GM19193 (cell line): ENCODE data around the gene RFX2.

Experiments
- POLR2A ChIP-seq: IDR thresholded peaks from 4 replicates; pipeline ENCODE4 v1.6.1; 2011; ENCODE audit not compliant: insufficient read depth, insufficient read length; ENCODE audit errors: extremely low read depth

The RFX2 gene

DNA sequence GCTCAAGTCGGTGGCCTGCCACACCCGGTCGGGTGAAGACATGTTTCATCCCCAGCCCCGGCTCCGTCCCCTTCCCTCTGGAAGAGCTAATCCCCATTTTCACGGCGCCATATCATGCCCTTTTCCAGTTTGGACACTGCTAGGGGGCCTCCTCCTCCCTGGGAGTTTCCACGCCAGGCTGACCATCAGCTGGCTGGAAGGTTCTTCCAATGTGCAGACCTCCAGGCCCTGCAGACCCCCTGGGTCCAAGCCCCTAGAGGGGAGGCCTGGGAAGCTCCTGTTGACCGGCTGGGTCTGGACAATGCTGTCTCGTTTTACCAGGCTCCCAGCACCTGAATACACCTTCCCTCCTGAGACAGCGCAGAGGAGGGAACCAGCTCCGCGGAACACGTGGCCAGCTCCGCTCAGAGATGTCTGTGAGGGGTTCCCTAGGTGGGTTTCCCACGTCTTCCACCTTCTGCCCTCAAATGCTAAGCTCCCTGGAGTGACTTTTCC lies 87.7 kb downstream of the RFX2 start:
- TF ChIP-seq POLR2A, result no peak

DNA sequence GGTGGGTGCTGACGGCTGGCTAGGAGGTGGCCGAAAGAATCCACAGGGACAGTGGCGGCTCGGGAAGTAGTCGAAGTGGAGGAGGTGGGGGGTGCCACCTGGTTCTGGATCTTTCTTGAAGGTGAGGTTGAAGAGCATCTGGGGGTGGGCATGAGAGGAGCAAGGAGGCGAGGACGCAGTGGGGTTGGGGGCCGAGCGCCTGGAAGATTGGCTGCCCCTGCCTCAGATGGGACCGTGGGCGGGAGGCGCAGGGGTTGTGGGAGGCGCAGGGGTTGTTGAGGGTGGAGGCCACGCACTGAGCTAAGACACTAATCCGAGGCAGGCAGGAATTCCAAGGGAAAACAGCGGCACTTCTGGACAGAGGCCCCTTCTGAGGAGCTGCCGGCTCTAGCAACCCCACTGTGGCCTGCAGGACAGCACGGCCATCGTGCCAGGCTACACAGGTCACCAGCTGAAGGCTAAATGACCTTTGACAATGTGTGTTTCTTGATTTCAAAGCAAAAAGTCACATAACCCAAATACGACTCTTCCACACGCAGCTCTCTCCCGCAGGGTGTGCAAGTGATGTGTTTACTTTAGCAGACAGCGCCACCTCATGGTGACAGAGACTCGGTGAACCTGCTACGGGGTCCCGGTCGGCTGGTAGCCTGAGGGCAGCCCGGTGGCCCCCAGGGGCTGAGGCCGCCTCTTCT lies 88.3 kb downstream of the RFX2 start:
- TF ChIP-seq POLR2A, result no peak

DNA sequence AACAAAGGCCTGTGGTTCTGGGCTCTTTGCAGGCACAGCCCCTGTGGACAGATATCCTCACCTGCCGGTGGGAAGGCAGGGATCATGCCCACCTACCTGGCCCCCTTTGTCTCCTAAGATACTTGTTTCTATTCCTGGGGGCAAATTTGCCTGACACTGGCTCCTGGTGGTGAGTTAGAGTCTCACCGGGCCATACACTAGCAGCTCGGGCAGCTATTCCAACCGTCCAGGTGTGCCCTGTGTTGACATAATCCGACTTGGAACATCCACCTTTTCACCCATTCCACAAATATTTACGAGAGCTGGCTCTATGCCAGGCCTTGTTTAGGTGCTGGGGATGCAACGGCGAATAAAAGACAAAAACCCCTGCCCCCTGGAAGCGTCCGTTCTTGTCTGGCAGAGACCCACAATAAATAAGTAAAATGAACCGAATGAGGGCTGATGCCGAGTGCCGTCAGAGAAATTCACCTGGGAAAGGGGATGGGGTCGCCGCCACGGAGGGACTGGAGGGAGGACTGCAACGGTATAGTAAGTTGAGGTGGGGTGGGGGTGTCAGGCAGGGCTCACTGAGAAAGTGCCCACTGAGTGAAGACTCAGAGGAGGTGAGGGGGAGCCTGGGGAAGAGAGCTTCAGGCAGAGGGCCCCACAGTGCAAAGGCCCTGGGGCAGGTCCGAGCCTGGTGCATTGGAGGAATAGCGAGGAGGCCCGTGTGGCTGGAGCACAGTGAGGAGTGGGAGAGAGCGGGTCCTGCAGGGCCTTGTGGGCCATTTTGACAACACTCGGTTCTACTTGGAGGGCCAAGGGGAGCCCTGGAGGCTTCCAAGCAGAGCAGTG lies 89.1 kb downstream of the RFX2 start:
- TF ChIP-seq POLR2A, result no peak

DNA sequence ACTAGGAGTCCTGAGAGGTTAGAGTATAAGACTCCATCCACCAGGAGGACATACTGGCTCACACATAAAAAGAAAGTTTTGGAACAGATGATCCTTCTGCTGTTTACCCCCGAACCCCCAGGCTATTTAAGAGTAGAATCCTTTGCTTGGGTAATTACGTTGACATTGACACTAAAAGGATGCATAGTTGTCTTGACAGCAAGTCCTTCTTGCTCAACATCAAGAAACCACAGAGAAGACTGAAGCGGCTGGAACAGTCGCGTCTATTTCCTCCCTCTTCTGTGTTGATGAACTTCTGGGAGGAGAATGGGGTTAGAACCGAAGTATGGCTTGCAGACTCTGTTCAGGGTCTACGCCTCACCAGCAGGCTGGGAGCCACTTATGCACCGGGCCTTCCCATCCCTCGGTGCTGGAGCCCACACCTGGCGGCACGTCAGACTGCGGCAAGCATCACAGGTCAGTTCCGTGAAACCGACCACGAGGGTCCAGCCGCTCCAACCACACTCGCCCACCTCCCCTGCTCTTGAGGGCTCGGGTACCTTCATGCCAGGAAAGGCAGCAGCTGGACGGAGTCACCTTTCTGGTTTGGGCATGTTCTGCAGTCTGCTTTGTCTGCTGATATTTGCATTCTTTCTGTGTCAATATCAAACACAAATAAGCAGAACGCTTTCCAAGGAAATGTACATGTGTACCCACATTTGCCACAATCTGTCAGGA lies 90.0 kb downstream of the RFX2 start:
- no peak for TF ChIP-seq POLR2A

DNA sequence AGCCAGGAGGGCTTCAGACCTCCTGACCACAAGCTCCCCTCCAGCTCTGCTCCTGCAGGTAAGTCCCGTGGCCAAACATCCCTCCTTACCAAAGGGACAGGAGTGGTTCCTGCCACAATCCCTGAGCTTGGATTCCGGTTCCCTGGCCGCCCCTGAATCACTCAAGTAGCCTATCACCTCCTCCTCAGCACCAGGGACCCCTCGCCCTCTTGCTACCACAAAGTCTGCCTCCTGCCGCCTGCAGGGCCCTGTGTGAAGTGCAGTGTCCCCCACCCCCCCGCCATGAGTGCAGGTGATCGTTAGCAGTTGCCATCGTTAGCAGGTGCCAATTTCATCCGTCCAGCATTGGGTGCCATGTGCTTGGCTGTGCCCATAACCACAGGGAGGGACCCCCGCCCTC lies 91.5 kb downstream of the RFX2 start:
- TF ChIP-seq POLR2A, result no peak

DNA sequence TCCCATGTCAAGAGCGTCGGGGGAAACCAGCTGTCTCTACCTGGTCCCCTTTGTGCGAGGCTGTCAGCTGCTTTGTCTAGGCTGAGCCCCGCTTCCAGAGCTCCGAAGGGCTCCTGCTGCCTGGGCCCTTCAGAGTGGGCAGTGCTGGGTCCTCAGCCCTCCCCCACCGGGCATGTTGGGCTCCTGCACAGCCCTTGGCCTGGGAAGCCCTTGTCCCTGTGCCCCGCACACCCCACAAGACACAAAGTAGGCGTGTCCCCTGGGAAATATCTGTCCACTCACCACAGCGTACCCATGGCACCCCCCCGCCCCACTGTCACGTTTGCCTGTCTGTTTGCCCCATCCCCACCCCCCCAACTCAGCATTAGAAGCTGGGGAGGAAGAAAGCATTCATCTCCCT lies 92.7 kb downstream of the RFX2 start:
- TF ChIP-seq POLR2A, result no peak

DNA sequence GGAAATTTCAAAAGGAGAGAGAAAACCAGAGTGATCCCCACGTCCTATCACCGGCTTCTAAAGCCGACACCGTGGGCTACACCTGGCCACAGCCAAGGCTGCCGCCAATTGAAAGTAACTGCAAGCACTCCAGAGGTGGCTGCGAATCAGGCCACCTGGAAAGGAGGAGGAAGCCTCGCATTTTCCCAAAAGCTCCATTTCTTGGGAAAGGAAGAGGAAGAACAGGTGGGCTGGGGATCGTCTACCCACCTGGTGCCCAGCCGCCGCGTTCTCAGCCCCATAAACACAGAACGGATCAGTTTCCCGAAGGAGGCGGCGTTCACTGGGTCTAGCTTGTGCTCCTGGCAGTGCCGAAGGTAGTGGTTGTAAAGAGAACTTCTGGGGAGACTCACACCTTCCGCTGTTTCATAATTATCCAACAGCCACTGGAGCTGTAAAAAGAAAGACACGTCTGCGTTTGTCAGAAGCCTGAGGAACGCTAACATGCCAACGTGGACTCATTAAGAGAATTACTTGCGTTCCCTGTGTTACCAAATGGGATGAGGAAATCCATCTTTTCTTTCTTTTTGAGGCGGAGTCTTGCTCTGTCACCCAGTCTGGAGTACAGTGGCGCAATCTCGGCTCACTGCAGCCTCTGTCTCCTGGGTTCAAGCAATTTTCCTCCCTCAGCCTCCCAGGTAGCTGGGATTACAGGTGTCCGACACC lies 94.3 kb downstream of the RFX2 start:
- TF ChIP-seq POLR2A, result no peak

DNA sequence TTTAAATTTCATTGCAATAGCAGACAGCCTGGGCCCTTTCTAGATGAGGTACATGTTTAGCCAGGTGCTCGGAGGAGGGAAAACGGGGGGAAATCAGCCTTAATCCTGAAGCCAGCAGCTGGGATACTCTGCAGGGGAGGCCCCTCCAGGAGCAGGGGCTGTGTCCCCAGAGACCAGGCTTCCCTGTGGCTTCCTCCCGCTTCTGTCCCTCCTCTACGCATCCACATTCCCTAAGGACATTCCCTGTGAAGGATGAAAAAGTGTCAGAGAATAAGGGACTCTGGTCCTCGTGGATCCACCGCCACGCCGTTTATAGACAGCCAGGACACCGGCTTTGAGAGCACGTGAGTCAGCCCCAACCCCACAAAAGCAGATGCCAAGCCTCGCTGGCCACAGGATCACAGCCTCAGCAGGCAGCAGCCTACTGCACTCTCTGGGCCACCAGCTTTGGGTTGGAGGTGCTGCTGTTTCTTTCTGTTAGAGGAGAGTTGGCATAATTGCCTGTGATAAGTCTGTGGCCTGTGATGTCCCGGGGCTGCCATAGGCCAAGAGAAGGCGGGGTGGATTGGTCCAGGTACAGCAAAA lies 95.7 kb downstream of the RFX2 start:
- TF ChIP-seq POLR2A, result no peak

DNA sequence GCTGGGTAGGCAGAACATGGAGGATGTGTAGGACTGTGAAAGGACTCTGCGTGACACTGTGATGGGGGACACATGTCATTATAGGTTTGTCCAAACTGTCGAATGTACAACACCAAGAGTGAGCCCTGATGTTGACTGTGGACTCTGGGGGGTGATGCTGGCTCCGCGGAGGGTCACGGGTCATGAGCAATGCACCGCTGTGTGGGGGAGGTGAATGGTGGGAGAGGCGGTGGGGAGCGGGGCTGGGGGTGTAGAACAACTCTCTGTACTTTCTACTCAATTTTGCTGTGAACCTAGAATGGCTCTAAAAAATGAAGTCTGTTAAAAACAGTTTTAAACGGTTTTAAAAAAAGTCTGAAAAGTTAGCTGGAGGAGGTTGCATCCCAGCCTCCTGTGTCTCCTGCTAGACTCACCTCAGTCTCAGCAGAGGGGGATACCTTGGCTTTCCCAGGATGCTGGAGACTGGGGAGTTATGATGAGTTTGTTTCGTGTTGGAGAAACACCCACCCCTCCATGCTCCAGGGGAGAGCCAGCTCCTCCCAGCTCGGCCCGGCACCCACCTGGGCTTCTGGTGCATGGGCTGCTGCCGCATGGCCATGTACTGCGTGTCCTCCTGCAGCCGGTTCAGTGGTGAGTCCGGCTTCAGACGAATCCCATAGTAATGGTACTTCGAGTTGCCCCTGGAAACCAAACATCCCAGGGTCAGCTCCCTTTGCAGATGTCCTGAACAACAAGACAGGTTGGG lies 97.7 kb downstream of the RFX2 start:
- no peak for TF ChIP-seq POLR2A

DNA sequence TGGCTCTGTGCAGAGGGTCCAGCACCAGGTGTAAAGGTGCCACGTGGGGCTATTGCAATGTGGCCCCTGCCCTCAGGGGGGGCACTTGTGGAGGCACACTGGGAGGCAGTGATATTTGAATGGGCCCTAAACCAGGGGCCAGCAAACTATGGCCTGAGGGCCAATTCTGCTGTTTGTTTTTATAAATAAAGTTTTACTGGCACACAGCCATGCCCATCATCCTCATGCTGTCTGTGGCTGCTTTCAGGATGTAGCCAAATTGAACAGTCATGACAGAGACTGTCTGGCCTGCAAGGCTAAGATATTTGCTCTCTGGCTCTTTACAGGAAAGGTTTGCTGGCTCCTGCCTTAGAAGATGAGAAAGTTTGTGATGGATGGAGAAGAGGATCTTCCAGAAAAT lies 98.5 kb downstream of the RFX2 start:
- TF ChIP-seq POLR2A, result no peak

DNA sequence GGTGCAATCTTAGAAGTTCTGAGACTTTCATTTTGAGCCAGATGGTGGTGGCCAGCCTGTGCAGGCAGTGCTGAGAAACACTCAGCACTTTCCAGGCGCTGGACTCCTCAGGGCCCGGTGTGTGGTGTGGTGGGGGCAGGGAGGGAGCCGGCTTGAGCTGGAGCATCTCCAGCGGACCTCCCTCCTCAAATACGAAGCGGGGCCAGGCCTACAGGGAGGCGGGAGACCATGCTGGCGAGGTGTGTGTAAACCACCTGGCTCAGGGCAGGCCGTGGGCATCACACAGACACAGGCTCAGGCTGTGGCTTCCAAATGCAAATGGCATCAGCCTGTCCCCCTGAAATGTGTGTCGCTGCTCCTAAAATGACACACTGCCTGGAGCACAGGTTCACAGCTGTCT lies 99.1 kb downstream of the RFX2 start:
- TF ChIP-seq POLR2A, result no peak

DNA sequence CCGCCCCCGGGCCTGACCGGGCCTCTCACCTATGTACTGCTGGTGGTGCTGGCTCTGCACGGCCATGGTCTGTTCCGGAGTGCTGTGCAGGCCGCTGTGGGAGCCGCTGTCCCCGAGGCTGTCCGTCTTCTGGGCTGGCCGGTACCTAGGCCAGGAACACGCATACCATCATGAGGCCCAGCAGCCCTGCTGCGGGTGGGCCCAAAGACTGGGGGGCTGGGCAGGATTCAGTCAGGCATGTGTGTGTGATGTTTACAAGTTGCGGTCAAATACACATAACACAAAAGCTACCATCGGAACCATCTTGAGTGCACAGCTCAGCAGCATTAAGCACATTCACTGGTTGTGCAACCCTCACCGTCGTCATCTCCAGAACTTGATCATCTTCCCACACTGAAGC lies 100.2 kb downstream of the RFX2 start:
- TF ChIP-seq POLR2A, result no peak

DNA sequence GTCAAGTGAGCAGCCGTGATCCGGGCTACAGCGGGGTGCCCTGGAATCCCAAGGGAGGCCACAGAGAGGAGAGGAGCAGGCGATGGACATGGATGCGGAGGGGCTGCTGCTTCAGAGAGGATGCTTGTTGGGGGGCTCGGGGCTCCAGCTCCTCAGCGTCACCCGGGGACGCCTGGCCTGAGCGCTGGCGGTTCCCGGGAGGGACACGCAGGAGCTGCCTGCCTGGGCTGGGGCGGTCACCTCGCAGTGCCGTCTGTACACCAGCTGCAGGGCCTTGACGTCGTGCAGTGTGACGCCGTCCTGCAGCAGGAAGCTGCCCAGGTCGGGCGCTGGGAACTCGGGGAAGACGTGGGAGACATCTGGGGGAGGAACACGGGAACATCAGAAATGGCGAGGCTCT lies 102.4 kb downstream of the RFX2 start:
- TF ChIP-seq POLR2A, result no peak

DNA sequence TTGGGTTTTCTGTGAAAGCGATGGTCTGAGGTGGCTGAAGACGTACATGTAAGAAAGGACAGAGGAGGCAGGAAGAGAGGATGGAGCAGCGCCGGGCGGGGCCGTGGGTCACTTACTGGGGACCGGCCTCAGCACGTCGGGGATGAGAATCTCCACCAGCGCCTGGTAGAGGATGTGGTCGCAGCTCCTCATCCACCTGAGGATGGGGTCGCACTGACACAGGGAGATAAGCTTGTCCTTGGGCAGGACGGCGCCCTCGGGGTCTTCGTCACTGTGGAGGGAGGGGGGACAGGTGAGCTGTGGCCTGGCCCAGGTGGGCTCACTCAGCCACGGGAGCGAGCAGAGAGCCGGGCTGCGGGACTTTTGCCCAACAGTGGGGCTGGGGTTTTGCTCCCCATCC lies 103.4 kb downstream of the RFX2 start:
- TF ChIP-seq POLR2A, result no peak
